ENCODE results near the gene OR7A5.
"Not testable (repeated sequence)": the region's sequence is repeated elsewhere in the genome, so short reads cannot be mapped to it uniquely, and the experiment has no call there.

The OR7A5 gene

GRCh38 chr19:14784730-14785101 is 50.3 kb downstream of the OR7A5 start:
- peak; percentile 32 for DNase-seq (ENCODE audit: low spot score)

GRCh38 chr19:14783410-14783998 is 51.5 kb downstream of the OR7A5 start:
- not testable (repeated sequence) for DNase-seq (ENCODE audit: low spot score)

- DNase-seq (ENCODE audit: low spot score), result no peak
These were observed 52.2 kb downstream of the OR7A5 start for GRCh38 chr19:14782626-14783409.

- not testable (repeated sequence) for DNase-seq (ENCODE audit: low spot score)
These were observed 53.1 kb downstream of the OR7A5 start for GRCh38 chr19:14781713-14782536.

GRCh38 chr19:14780622-14781225 is 54.3 kb downstream of the OR7A5 start:
- DNase-seq (ENCODE audit: low spot score), result not testable (repeated sequence)

GRCh38 chr19:14779151-14779550 is 55.8 kb downstream of the OR7A5 start:
- no peak for DNase-seq (ENCODE audit: low spot score)

GRCh38 chr19:14778110-14778845 is 56.7 kb downstream of the OR7A5 start, which contains the start of gene ADGRE2:
ADGRE2 (minus strand) TSS chr19:14778560; CDS start chr19:14776756, 1,804 bp downstream.
- not testable (repeated sequence) for DNase-seq (ENCODE audit: low spot score)

- not testable (repeated sequence) for DNase-seq (ENCODE audit: low spot score)
These were observed 57.3 kb downstream of the OR7A5 start for GRCh38 chr19:14777645-14778044.
